ENCODE measurements around the gene HPN. TPM values are rescaled to one million over a fixed set of nuclear protein-coding genes. Genes with fewer than 3 reads are reported as not detected.

The HPN gene
- total and polyA plus RNA-seq, 2 of the 13 experiments (the other 11 are each of a cell fraction or from before 2014, with no cell fraction given), result 46.7 to 261 TPM

GRCh38 chr19:34994643-34995541 lies 46.6 kb upstream of the HPN start (continued):
- TF ChIP-seq NFIB (CRISPR knock-in tag; IDR thresholded peaks at IDR 0.05; ENCODE audit: borderline replicate concordance) (no peak), ZNF629 (CRISPR knock-in tag; conservative IDR thresholded peaks at IDR 0.05) (peak; percentile 40; the same call in 1 of the 2 replicates), GMEB2 (CRISPR knock-in tag; IDR thresholded peaks at IDR 0.05; ENCODE audit: low read depth) (0 out of 2 replicates have a peak, but pooled peaks have one; percentile 25), ZNF432 (CRISPR knock-in tag; IDR thresholded peaks at IDR 0.05; ENCODE audit: borderline replicate concordance) (no peak), ZNF720 (CRISPR knock-in tag; IDR thresholded peaks at IDR 0.05) (no peak), YEATS2 (CRISPR knock-in tag; IDR thresholded peaks at IDR 0.05; ENCODE audit: borderline replicate concordance) (peak; percentile 73; the same call in 1 of the 2 replicates), GFI1 (CRISPR knock-in tag; IDR thresholded peaks at IDR 0.05; ENCODE audit: borderline replicate concordance) (peak; percentile 46; the same call in 1 of the 2 replicates), MAX (IDR thresholded peaks at IDR 0.05) (peak; percentile 26; the same call in 1 of the 2 replicates), ATF6 (CRISPR knock-in tag; conservative IDR thresholded peaks at IDR 0.05) (no peak), ZNF207 (IDR thresholded peaks at IDR 0.05; ENCODE audit: borderline replicate concordance) (no peak), ZNF101 (CRISPR knock-in tag; IDR thresholded peaks at IDR 0.05; ENCODE audit: borderline replicate concordance, low read depth) (no peak), MNT (IDR thresholded peaks at IDR 0.05) (no peak), LCORL (IDR thresholded peaks at IDR 0.05) (no peak), LCORL (CRISPR knock-in tag; IDR thresholded peaks at IDR 0.05) (peak; percentile 86), ARNT (IDR thresholded peaks at IDR 0.05) (no peak), SALL1 (CRISPR knock-in tag; IDR thresholded peaks at IDR 0.05) (peak; percentile 87), ZNF224 (CRISPR knock-in tag; IDR thresholded peaks at IDR 0.05) (no peak), BRCA1 (CRISPR knock-in tag; IDR thresholded peaks at IDR 0.05) (no peak; the same call in 1 of the 2 replicates), SMAD3 (CRISPR knock-in tag; IDR thresholded peaks at IDR 0.05) (peak; percentile 82), DDIT3 (CRISPR knock-in tag; IDR thresholded peaks at IDR 0.05) (no peak), NFKBIZ (CRISPR knock-in tag; IDR thresholded peaks at IDR 0.05) (peak; percentile 90), ZNF674 (CRISPR knock-in tag; IDR thresholded peaks at IDR 0.05; ENCODE audit: low read depth) (no peak), TCF7 (IDR thresholded peaks at IDR 0.05; ENCODE audit: low read depth) (peak; percentile 58), ZMYM3 (CRISPR knock-in tag; IDR thresholded peaks at IDR 0.05) (peak; percentile 50; the same call in 1 of the 2 replicates), ZNF333 (CRISPR knock-in tag; IDR thresholded peaks at IDR 0.05; ENCODE audit: borderline replicate concordance) (peak; percentile 39; the same call in 1 of the 2 replicates), RFX1 (IDR thresholded peaks at IDR 0.05) (no peak), CHD2 (IDR thresholded peaks at IDR 0.05; ENCODE audit: low read depth, low read length) (no peak)
